ES-I3 (cell line): ENCODE data around the gene ATP6V0D1.

Source experiments
- H3K36me3 ChIP-seq: 2 replicates; pipeline ENCODE4 v1.6.1; 2013; ENCODE audit warnings: mild to moderate bottlenecking, low read length, control low read depth, moderate library complexity; ENCODE audit not compliant: insufficient read depth
- H3K4me1 ChIP-seq: 2 replicates; pipeline ENCODE4 v1.6.1; 2013; ENCODE audit warnings: mild to moderate bottlenecking, control low read depth, low read length; ENCODE audit not compliant: insufficient read depth
- H3K9ac ChIP-seq: 2 replicates; pipeline ENCODE4 v1.6.1; 2013; ENCODE audit warnings: low read depth, mild to moderate bottlenecking, low read length, moderate library complexity
- H3K9me3 ChIP-seq: 2 replicates; pipeline ENCODE4 v1.6.1; 2013; ENCODE audit warnings: mild to moderate bottlenecking, low read length, moderate library complexity; ENCODE audit not compliant: control insufficient read depth, insufficient read depth

ATP6V0D1 gene

DNA sequence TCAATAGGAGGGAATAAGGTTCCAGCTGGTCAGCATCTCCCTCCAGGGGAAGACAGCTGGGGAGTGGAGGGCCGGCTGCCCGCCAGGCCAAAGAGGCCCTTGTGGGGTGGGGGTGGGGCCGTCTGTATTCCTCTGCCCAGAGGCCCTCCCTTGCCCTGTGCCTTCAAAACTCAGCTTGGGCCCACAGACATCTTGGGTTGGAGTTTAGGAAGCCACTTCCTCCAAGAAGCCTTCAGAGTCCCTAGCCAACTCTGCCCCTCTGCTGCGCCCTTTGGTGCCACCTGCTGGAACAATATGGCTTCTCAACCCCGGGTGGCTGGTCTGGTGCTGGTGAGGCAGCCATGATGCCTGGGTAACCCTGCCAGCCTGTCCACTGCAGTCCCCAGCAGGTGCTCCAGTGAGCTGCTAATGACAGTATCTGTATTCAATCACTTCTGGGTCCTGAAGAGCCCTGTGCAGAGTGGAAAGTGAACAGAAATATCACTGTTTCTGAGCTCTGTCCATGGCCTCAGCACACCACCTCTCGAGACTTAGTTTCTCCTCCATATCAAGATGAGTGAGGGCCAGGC, 33.4 kb downstream of the ATP6V0D1 start:
- H3K9ac ChIP-seq, result no peak overlapping the region
- H3K4me1 ChIP-seq, result peaks cover 7% of the 10 kb centered on the region; the same call in 1 of the 2 replicates
- no peaks in the 10 kb centered on the region for H3K36me3 ChIP-seq
- H3K9me3 ChIP-seq, result no peaks in the 10 kb centered on the region

DNA sequence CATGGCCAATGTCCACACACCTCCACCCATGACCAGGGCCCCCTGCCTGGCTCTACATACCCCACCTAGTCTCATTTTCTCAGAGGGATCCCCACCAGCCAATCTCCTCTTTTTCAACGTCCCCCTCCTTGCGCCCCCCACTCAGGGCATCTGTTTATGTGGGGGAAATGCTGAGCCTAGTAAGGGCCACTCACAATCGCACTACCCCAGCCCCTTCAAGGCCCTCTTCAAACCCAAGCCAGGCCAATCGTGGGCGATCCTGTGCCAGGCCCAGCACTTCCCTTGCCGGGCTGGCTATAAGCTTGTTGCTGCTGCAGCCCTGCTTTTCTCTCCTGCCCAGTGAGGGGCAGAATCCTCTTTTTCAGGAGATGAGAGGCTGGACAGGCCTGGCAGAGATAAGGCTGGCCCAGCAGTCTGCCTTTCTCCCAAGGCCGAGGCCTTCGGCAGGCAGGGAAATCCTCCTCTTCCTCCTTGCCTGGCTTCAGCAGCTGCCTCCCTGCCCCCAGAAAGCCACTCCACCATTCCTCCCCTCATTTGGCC, 33.9 kb downstream of the ATP6V0D1 start:
- H3K4me1 ChIP-seq, result peaks cover 7% of the 10 kb centered on the region; the same call in 1 of the 2 replicates
- H3K9ac ChIP-seq, result no peak overlapping the region
- H3K36me3 ChIP-seq, result no peaks in the 10 kb centered on the region
- H3K9me3 ChIP-seq, result no peaks in the 10 kb centered on the region

DNA sequence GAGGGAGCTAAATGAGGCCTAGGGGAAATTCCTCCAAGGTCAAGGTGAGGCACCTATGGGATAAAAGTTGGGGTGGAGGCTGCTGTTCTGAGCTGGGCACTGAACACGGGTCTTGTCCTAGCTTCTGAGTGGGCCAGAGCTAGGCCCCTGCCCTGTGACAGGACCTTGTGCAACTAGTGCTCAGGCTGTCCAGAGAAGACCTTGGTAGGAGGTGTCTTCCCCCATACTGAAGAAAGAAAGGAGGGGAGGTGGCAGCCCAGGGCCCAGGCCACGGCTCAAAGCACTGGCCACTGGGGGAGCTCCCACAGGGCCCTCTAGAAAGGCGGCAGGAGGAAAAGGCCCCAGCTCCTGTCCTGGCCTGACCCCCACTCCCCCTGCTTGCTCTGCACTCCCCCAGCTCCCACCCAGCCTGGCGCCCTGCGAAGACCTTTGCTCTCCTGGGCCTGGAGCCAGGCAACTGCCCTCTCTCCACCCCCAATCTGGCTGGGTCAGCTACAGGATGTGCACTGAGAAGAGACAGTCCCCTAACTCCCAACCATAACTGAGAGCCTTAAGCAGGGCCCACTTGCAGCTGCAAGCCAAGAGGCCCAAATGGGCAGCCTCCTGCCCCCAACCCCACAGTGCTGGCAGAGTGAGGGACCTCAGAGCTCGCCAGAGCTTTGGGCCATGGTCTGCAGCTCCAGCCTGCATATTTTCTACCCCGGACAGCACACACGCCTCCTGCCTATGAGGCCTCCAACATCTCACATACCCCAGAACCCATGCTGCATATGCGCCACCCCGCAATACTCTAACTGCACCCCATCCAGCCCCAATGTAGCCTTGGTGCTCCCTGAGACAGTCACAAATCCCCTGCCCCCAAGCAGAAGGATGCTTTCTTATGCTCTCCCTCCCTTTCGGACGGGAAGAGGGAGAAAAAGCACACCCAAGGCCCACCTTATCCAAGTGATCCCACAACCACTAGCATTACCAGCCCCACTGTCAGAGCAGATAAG, 34.7 kb downstream of the ATP6V0D1 start:
- Histone ChIP-seq H3K9ac (no peak overlapping the region), H3K4me1 (peaks cover 7% of the 10 kb centered on the region; the same call in 1 of the 2 replicates), H3K36me3 (no peaks in the 10 kb centered on the region), H3K9me3 (no peaks in the 10 kb centered on the region)

- Histone ChIP-seq H3K9ac (no peak overlapping the region), H3K9me3 (no peaks in the 10 kb centered on the region), H3K4me1 (peaks cover 7% of the 10 kb centered on the region; the same call in 1 of the 2 replicates), H3K36me3 (no peaks in the 10 kb centered on the region)
These were observed 35.5 kb downstream of the ATP6V0D1 start for GRCh38 chr16:67445441-67445912.

- Histone ChIP-seq H3K4me1 (peaks cover 7% of the 10 kb centered on the region; the same call in 1 of the 2 replicates), H3K9ac (no peak overlapping the region), H3K9me3 (no peaks in the 10 kb centered on the region), H3K36me3 (no peaks in the 10 kb centered on the region)
These were observed 35.9 kb downstream of the ATP6V0D1 start for GRCh38 chr16:67445126-67445426.

DNA sequence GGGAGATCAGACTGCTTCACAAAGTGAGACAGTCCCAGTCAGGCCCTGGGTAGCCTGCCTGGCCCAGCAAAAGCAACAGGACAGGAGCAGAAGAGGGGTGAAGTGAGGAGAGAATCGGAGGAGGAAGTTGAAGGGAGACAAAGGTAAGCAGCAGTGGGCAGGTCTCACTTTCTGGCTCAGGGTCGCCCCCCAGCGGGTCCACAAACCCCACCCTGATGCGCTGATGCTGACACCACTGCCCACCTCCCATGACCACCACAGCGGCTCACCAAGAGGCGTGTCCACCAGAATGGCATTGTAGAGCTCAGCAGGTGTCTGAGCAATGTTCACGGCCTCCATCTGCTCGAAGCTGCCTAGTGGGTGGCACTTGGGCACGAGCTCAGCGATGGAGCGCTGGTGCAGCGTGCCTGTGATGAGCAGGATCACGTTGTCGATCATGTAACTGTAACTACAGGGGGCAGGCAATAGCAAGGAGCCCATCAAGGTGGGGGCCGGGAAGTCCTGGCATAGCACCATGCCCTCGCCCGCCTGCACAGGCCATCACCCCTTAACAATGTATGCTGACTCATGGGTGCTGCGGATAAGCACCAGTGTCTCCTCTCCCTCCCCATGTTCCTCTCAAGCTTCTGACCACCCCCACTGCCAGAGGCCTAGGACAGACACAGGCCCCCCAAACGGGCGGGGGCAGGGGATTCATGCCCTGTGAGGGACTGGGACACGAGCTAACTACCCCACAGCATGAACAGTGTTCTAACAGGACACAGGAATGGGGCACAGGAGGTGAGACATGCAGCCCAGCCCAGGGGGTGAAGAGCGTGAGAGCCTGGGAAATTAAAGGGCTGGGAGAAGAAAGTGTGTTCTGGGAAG, 36.5 kb downstream of the ATP6V0D1 start:
- Histone ChIP-seq H3K36me3 (no peaks in the 10 kb centered on the region), H3K9me3 (no peaks in the 10 kb centered on the region), H3K9ac (no peak overlapping the region), H3K4me1 (peaks cover 7% of the 10 kb centered on the region; the same call in 1 of the 2 replicates)

DNA sequence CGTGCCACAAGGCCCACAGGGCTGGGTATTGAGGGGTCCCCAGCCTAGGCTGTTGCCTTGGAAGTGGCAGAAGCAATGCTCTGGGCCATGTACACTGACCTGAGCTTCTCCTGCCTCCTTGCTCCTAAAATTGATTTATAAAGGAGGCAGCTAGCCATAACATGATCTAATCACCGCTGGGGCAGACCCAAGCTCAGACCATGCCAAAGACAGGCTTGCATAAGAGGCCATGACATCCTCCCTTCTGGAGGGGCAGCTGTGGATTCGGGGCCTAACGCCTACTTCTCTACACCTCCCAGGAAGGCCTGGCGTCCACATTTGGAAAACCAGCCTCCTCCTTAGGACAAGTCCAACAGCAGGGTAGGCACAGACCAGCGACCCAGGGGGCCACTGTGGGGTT, 37.7 kb downstream of the ATP6V0D1 start:
- H3K9me3 ChIP-seq, result no peaks in the 10 kb centered on the region
- no peak overlapping the region for H3K9ac ChIP-seq
- H3K4me1 ChIP-seq, result peaks cover 7% of the 10 kb centered on the region; the same call in 1 of the 2 replicates
- no peaks in the 10 kb centered on the region for H3K36me3 ChIP-seq

DNA sequence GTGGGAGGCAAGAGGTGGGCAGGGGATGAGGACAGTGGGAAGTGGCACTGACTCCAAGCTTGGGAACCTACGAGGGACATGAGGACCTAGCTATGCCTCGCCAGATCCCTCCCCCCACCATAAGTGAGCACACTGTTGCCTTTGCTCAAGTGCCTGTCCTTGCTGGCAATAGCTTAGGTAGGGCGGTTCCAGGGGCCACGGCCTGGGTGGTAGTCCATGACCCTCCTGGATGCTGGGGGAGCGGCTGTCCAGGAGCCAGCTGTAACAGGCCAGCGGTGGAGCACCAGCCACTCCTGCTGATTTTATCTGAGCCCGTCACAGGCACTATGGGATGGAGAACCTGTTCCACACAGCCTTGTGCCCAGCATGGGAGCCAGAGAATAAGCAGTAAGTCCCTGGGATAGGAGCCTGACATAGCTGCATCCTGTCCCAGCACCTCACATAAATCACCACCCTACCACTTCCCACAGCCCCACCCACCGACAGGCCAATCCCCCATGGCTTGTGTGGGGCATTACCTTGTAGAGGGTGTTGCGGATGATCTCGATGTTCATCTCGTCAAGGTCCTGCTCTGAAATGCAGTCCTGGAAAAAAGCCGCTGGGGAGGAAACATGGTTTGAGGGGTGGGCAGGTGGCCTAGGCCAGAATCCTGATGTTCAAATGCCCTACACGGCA, 38.2 kb downstream of the ATP6V0D1 start:
- Histone ChIP-seq H3K9me3 (no peaks in the 10 kb centered on the region), H3K9ac (no peak overlapping the region), H3K36me3 (no peaks in the 10 kb centered on the region), H3K4me1 (peaks cover 7% of the 10 kb centered on the region; the same call in 1 of the 2 replicates)

GRCh38 chr16:67441907-67442306, 39.0 kb downstream of the ATP6V0D1 start:
- no peak overlapping the region for H3K9ac ChIP-seq
- H3K9me3 ChIP-seq, result no peaks in the 10 kb centered on the region
- no peaks in the 10 kb centered on the region for H3K36me3 ChIP-seq
- H3K4me1 ChIP-seq, result peaks cover 7% of the 10 kb centered on the region; the same call in 1 of the 2 replicates

DNA sequence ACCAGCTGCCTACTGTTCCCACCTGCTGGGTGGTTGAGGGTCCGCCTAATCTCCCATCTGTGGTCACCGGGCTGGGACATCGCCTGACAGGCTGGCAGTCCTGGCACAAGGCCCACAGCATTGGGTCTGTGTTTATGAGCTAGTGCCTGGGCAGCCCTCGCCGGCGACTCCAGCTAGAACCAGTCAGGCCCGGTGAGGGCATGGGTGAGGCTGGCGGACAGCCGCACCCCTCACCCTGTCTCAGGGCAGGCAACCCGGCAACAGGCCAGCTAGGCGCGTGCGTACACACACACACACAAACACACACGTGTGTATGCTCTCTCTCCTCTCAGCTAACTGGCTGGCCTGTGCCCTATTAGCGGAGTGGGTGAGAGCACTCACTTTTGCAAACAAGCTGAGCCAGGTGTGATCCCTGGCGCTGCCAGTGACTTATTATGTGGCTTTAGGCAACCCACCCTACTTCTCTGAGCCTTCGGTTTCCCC, 39.6 kb downstream of the ATP6V0D1 start:
- no peaks in the 10 kb centered on the region for H3K36me3 ChIP-seq
- no peak overlapping the region for H3K9ac ChIP-seq
- H3K9me3 ChIP-seq, result no peaks in the 10 kb centered on the region
- peaks cover 7% of the 10 kb centered on the region; the same call in 1 of the 2 replicates for H3K4me1 ChIP-seq

DNA sequence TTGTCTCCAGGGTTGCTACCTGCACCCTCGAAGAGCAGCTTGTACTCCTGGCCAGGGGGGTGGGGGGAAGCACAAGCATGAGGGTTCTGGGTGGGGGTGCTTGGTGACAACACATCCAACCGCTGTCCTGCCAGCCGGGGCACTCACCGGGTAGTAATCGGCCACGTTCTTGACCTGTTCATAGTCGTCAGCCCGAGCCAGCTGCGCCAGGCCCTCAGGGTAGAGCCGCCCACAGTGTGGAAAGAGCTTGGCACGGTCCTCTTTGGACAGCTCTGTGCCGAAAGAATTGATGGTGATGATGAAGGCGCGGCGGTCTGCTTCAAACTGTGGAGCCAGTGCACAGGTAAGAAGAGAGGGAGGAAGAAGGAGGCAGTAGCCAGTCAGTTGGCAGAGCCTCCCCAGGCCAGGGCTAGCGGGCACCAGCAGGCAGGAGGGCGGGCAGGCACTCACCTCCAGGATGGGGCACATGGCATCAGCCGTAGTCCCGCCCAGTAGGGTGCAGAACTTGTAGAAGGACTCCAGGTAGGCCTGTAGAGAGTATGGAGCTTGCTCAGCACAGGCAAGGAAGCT, 42.0 kb downstream of the ATP6V0D1 start:
- no peak overlapping the region for H3K9ac ChIP-seq
- H3K36me3 ChIP-seq, result no peaks in the 10 kb centered on the region
- H3K4me1 ChIP-seq, result no peaks in the 10 kb centered on the region
- no peaks in the 10 kb centered on the region for H3K9me3 ChIP-seq

GRCh38 chr16:67438098-67438791, 42.7 kb downstream of the ATP6V0D1 start:
- Histone ChIP-seq H3K4me1 (no peaks in the 10 kb centered on the region), H3K36me3 (no peaks in the 10 kb centered on the region), H3K9me3 (no peaks in the 10 kb centered on the region), H3K9ac (no peak overlapping the region)

GRCh38 chr16:67437513-67437912, 43.4 kb downstream of the ATP6V0D1 start:
- no peak overlapping the region for H3K9ac ChIP-seq
- no peaks in the 10 kb centered on the region for H3K9me3 ChIP-seq
- no peaks in the 10 kb centered on the region for H3K36me3 ChIP-seq
- H3K4me1 ChIP-seq, result peaks cover 4% of the 10 kb centered on the region; the same call in 1 of the 2 replicates
